Trophoblast cell (in vitro differentiated cells and primary cell): ENCODE measurements around the gene RCOR1.
"Not testable (repeated sequence)": the region's sequence is repeated elsewhere in the genome, so short reads cannot be mapped to it uniquely, and the experiment has no call there.

ENCODE experiments used
- DNase-seq, 2 donors: peaks; one replicate each; pipeline ENCODE4 v3.0.0-alpha.2; 2016
- H2AFZ ChIP-seq: 2 replicates; pipeline ENCODE4 v1.6.1; 2013; ENCODE audit warnings: low read length, moderate library complexity, mild to moderate bottlenecking; ENCODE audit not compliant: insufficient read depth, poor library complexity
- H2AK5ac ChIP-seq: 2 replicates; pipeline ENCODE4 v1.6.1; 2013; ENCODE audit warnings: mild to moderate bottlenecking, low read length
- H2BK120ac ChIP-seq: 2 replicates; pipeline ENCODE4 v1.6.1; 2013; ENCODE audit warnings: low read length, mild to moderate bottlenecking, moderate library complexity; ENCODE audit not compliant: insufficient read depth, poor library complexity
- H2BK12ac ChIP-seq: 2 replicates; pipeline ENCODE4 v1.6.1; 2013; ENCODE audit warnings: mild to moderate bottlenecking, low read length, moderate library complexity
- H2BK5ac ChIP-seq: 2 replicates; pipeline ENCODE4 v1.6.1; 2013; ENCODE audit warnings: low read length, low read depth, moderate library complexity, mild to moderate bottlenecking; ENCODE audit not compliant: poor library complexity
- H3K14ac ChIP-seq: 2 replicates; pipeline ENCODE4 v1.6.1; 2013; ENCODE audit warnings: mild to moderate bottlenecking, low read length
- H3K18ac ChIP-seq: 2 replicates; pipeline ENCODE4 v1.6.1; 2013; ENCODE audit warnings: mild to moderate bottlenecking, low read length
- H3K23ac ChIP-seq: 2 replicates; pipeline ENCODE4 v1.6.1; 2013; ENCODE audit warnings: low read length
- H3K27ac ChIP-seq: 2 replicates; pipeline ENCODE4 v1.5.1; 2013; ENCODE audit warnings: low read depth, mild to moderate bottlenecking, inconsistent platforms, low read length, moderate library complexity
- H3K27me3 ChIP-seq: 2 replicates; pipeline ENCODE4 v1.6.1; 2013; ENCODE audit warnings: inconsistent platforms, mild to moderate bottlenecking, low read length, moderate library complexity; ENCODE audit not compliant: insufficient read depth
- H3K36me3 ChIP-seq, 2 experiments: 1 replicate in 1 of 2; 2 replicates in 1 of 2; pipeline ENCODE4 v1.6.1; 2013; ENCODE audit warnings: low read length in 2 of 2, mild to moderate bottlenecking in 2 of 2, moderate library complexity in 1 of 2; ENCODE audit not compliant: insufficient read depth in 2 of 2, control insufficient read depth in 1 of 2
- H3K4ac ChIP-seq: 2 replicates; pipeline ENCODE4 v1.6.1; 2013; ENCODE audit warnings: low read depth, mild to moderate bottlenecking, low read length, moderate library complexity
- H3K4me1 ChIP-seq, 2 experiments: 1 replicate in 1 of 2; 2 replicates in 1 of 2; pipeline ENCODE4 v1.6.1; 2013; ENCODE audit warnings: low read length in 2 of 2, mild to moderate bottlenecking in 2 of 2, moderate library complexity in 1 of 2; ENCODE audit not compliant: insufficient read depth in 2 of 2, control insufficient read depth in 1 of 2
- H3K4me2 ChIP-seq: 2 replicates; pipeline ENCODE4 v1.6.1; 2013; ENCODE audit warnings: inconsistent platforms, mild to moderate bottlenecking, low read length, moderate library complexity
- H3K4me3 ChIP-seq: 2 replicates; pipeline ENCODE4 v1.5.1; 2013; ENCODE audit warnings: mild to moderate bottlenecking, low read depth, low read length, inconsistent platforms
- H3K79me1 ChIP-seq: one replicate; pipeline ENCODE4 v1.6.1; 2013; ENCODE audit warnings: low read length
- H3K79me2 ChIP-seq: 2 replicates; pipeline ENCODE4 v1.6.1; 2013; ENCODE audit warnings: low read length, mild to moderate bottlenecking; ENCODE audit not compliant: control insufficient read depth, insufficient read depth, poor library complexity
- H3K9ac ChIP-seq: 2 replicates; pipeline ENCODE4 v1.6.1; 2013; ENCODE audit warnings: mild to moderate bottlenecking, low read length
- H3K9me3 ChIP-seq: 2 replicates; pipeline ENCODE4 v1.6.1; 2013; ENCODE audit warnings: low read depth, mild to moderate bottlenecking, control low read depth, inconsistent platforms, low read length; ENCODE audit not compliant: insufficient read depth
- H4K12ac ChIP-seq: 2 replicates; pipeline ENCODE4 v1.6.1; 2013; ENCODE audit warnings: low read depth, mild to moderate bottlenecking, low read length, moderate library complexity
- H4K8ac ChIP-seq: 2 replicates; pipeline ENCODE4 v1.6.1; 2013; ENCODE audit warnings: low read depth, mild to moderate bottlenecking, low read length, moderate library complexity
- H4K91ac ChIP-seq: one replicate; pipeline ENCODE4 v1.6.1; 2013; ENCODE audit warnings: low read depth, mild to moderate bottlenecking, low read length, moderate library complexity
- WGBS: extraction: QIAGEN DNeasy Blood & Tissue Kit; methylation state at CpG from one replicate; pipeline ENCODE4 v1.1.7; 2013; ENCODE audit warnings: missing lambda C conversion rate; ENCODE audit not compliant: insufficient read length, insufficient coverage; ENCODE audit errors: extremely low coverage; 5-methylcytosine and 5-hydroxymethylcytosine counted together

The RCOR1 gene

GRCh38 chr14:102570334-102570995 lies 22.0 kb upstream of the RCOR1 start:
- Histone ChIP-seq H3K36me3 (no peaks in the 10 kb centered on the region), H2AK5ac (no peak overlapping the region), H3K9me3 (no peaks in the 10 kb centered on the region), H3K4me1 (peaks cover 25 to 29% of the 10 kb centered on the region in 2 experiments), H3K18ac (no peak overlapping the region), H4K12ac (no peak overlapping the region), H2AFZ (no peak overlapping the region), H3K14ac (no peak overlapping the region), H3K79me2 (peaks cover 5% of the 10 kb centered on the region), H3K4me2 (no peak overlapping the region), H3K9ac (no peak overlapping the region), H3K23ac (no peak overlapping the region), H3K79me1 (peaks cover 34% of the 10 kb centered on the region), H3K4me3 (no peak overlapping the region), H4K91ac (peak overlapping the region; percentile 23), H3K27me3 (no peaks in the 10 kb centered on the region), H2BK12ac (peak overlapping the region; percentile 58), H2BK120ac (peak overlapping the region; percentile 47), H3K27ac (peak overlapping the region; percentile 50), H3K4ac (no peak overlapping the region), H4K8ac (peak overlapping the region; percentile 30), H2BK5ac (peak overlapping the region; percentile 44)
- DNase-seq: peak; percentile 62 to 83
- no CpG with 5 or more reads among the region's 9 CpGs for WGBS

- Histone ChIP-seq H4K12ac (no peak overlapping the region), H3K9ac (no peak overlapping the region), H3K4me1 (peaks cover 28 to 31% of the 10 kb centered on the region in 2 experiments), H3K18ac (no peak overlapping the region), H3K23ac (no peak overlapping the region), H3K4me2 (no peak overlapping the region), H3K79me2 (peaks cover 5% of the 10 kb centered on the region), H2AFZ (no peak overlapping the region), H3K27me3 (no peaks in the 10 kb centered on the region), H3K14ac (no peak overlapping the region), H3K79me1 (peaks cover 37% of the 10 kb centered on the region), H3K4me3 (no peak overlapping the region), H2BK5ac (peak overlapping the region; percentile 44), H4K8ac (peak overlapping the region; percentile 30), H2BK12ac (peak overlapping the region; percentile 58), H3K9me3 (no peaks in the 10 kb centered on the region), H2AK5ac (no peak overlapping the region), H2BK120ac (peak overlapping the region; percentile 47), H4K91ac (peak overlapping the region; percentile 23), H3K36me3 (no peaks in the 10 kb centered on the region), H3K27ac (peak overlapping the region; percentile 50), H3K4ac (no peak overlapping the region)
- no peak for DNase-seq
- WGBS: no CpG with 5 or more reads among the region's 2 CpGs
These were observed 21.4 kb upstream of the RCOR1 start for GRCh38 chr14:102571043-102571442.

- Histone ChIP-seq H3K14ac (no peak overlapping the region), H3K79me2 (peaks cover 5% of the 10 kb centered on the region), H3K27ac (no peak overlapping the region), H3K9me3 (no peaks in the 10 kb centered on the region), H3K27me3 (no peaks in the 10 kb centered on the region), H2AK5ac (no peak overlapping the region), H3K4me1 (peaks cover 28 to 32% of the 10 kb centered on the region in 2 experiments), H3K23ac (no peak overlapping the region), H3K9ac (no peak overlapping the region), H4K12ac (no peak overlapping the region), H2BK5ac (no peak overlapping the region), H3K4me3 (no peak overlapping the region), H3K36me3 (no peaks in the 10 kb centered on the region), H4K91ac (no peak overlapping the region), H3K18ac (no peak overlapping the region), H2BK12ac (no peak overlapping the region), H4K8ac (no peak overlapping the region), H2AFZ (no peak overlapping the region), H3K4me2 (no peak overlapping the region), H3K79me1 (peaks cover 37% of the 10 kb centered on the region), H3K4ac (no peak overlapping the region), H2BK120ac (no peak overlapping the region)
- DNase-seq: no peak
- no CpG with 5 or more reads among the region's 10 CpGs for WGBS
These were observed 20.9 kb upstream of the RCOR1 start for GRCh38 chr14:102571478-102572042.

GRCh38 chr14:102573161-102573560 lies 19.3 kb upstream of the RCOR1 start:
- H3K79me2 ChIP-seq, H3K9ac ChIP-seq, H2AFZ ChIP-seq, H3K23ac ChIP-seq, H3K9me3 ChIP-seq, H3K4ac ChIP-seq, H4K8ac ChIP-seq, H3K14ac ChIP-seq, DNase-seq, H3K18ac ChIP-seq, H3K27me3 ChIP-seq, H3K4me2 ChIP-seq, H2BK5ac ChIP-seq, H3K36me3 ChIP-seq, H4K12ac ChIP-seq, H3K27ac ChIP-seq, H3K4me3 ChIP-seq: not testable (repeated sequence)
- Histone ChIP-seq H3K79me1 (peaks cover 38% of the 10 kb centered on the region), H3K4me1 (peaks cover 28 to 39% of the 10 kb centered on the region in 2 experiments), H4K91ac (peak overlapping the region; percentile 70), H2AK5ac (peak overlapping the region; percentile 64), H2BK12ac (peak overlapping the region; percentile 93), H2BK120ac (peak overlapping the region; percentile 47)
- WGBS: no CpG with 5 or more reads among the region's 8 CpGs
